Ovary (tissue), 9 donors: ENCODE results near the gene MAGEA12. TPM values are rescaled to one million over a fixed set of nuclear protein-coding genes. Genes with fewer than 3 reads are reported as not detected.
"Not testable (repeated sequence)": the region's sequence is repeated elsewhere in the genome, so short reads cannot be mapped to it uniquely, and the experiment has no call there.

Experiments used
- DNase-seq, 5 donors: peaks; one replicate each; pipeline ENCODE4 v3.0.0-alpha.2; 2019 to 2020
- H3K27ac ChIP-seq, 2 donors: fragments of 200-600 bp; one replicate each; pipeline versions ENCODE4 v1.5.1 to v1.8.0; 2019 to 2022
- H3K27me3 ChIP-seq: fragments of 200-600 bp; one replicate; pipeline ENCODE4 v1.8.0; 2022
- H3K36me3 ChIP-seq: fragments of 200-600 bp; sonication (generic); one replicate; pipeline ENCODE4 v1.5.1; 2019
- H3K4me1 ChIP-seq: one replicate; pipeline ENCODE4 v1.8.1; 2013; ENCODE audit warnings: mild to moderate bottlenecking, moderate library complexity; ENCODE audit not compliant: insufficient read depth
- H3K4me3 ChIP-seq: fragments of 200-600 bp; sonication (generic); one replicate; pipeline ENCODE4 v1.5.1; 2017
- H3K9me3 ChIP-seq, 2 donors: fragments of 200-600 bp in 1 of 2; sonication (generic) in 1 of 2; one replicate each; pipeline versions ENCODE4 v1.5.1 to v1.8.1; 2013 to 2019; ENCODE audit warnings: mild to moderate bottlenecking in 1 of 2, moderate library complexity in 1 of 2
- CTCF ChIP-seq, 3 donors: fragments of 450-650 bp in 2 of 3; fragments of 200-600 bp in 1 of 3; IDR thresholded peaks; one replicate each; pipeline versions ENCODE4 v1.5.1 to v1.8.0; 2016 to 2022; ENCODE audit warnings: antibody characterized with exemption in 3 of 3, mild to moderate bottlenecking in 1 of 3
- EP300 ChIP-seq: sonication (generic); formaldehyde crosslinking; IDR thresholded peaks from one replicate; pipeline ENCODE4 v1.6.1; 2017; ENCODE audit warnings: antibody characterized with exemption
- POLR2A ChIP-seq: fragments of 450-650 bp; IDR thresholded peaks from one replicate; pipeline ENCODE4 v1.6.1; 2017; ENCODE audit warnings: antibody characterized with exemption, mild to moderate bottlenecking, moderate library complexity
- WGBS, 3 donors: extraction: QIAGEN DNeasy Blood & Tissue Kit in 1 of 3; methylation state at CpG; one replicate each; pipeline versions ENCODE4 v1.1.5 to v1.1.7; 2013 to 2017; 5-methylcytosine and 5-hydroxymethylcytosine counted together
- intact Hi-C, 4 donors: fragments of 100-400 bp; cut with DNase I; formaldehyde crosslinking; loops; one replicate each; pipeline versions ENCODE4 v1.11.0 to v1.15.1; 2022 to 2023
- polyA plus RNA-seq, 2 donors: library from polyadenylated mRNA; stranded (reverse); fragments of 200-250 nt in 1 of 2; fragments of 350-450 nt in 1 of 2; fragmentation: Illumina TruSeq in 1 of 2; extraction: RNeasy Lipid Tissue Mini Kit (QIAGEN cat#74804) in 1 of 2; gene quantifications; one replicate each; pipeline ENCODE4 v1.2.3, GENCODE V29; 2013 to 2014
- total RNA-seq, 7 donors: library from RNA; depleted of rRNA in 2 of 7; stranded (reverse); fragments of >200 nt in 2 of 7; fragmentation: NEBNext Ultra II Directional in 3 of 7; extraction: Animal tissue kit (Norgen Biotek cat#: 25700) in 3 of 7; gene quantifications; one replicate each; pipeline versions ENCODE4 v1.1.0 to v1.2.4, GENCODE V29; 2016 to 2023
- donor health status: DM: no; HTN: no; CAD: no; lungs with moderate emphysema.
- donor health status: DM: no; HTN: no; CAD: no.
- donor health status: Bipolar disorder and iron deficiency.
- donor health status: DM: yes; HTN: yes; CAD: no.
- donor health status: DM: no; HTN: no; CAD: no.
- donor health status: DM: yes; HTN: yes; CAD: no.

Gene MAGEA12
- total and polyA plus RNA-seq, 9 donors: not detected

GRCh38 chrX:152725409-152725808 is 8.1 kb upstream of the MAGEA12 start:
- intact Hi-C loops: no loop called here
- H3K27ac ChIP-seq: no peak overlapping the region
- no peaks in the 10 kb centered on the region for H3K9me3 ChIP-seq
- TF ChIP-seq POLR2A (no peak), EP300 (no peak), CTCF (IDR thresholded peaks at IDR 0.05) (no peak)
- 54 to 86% (median 77%) methylated on average over 7 of the region's 7 CpGs for WGBS, 3 donors
- H3K4me3 ChIP-seq: no peak overlapping the region
- no peaks in the 10 kb centered on the region for H3K36me3 ChIP-seq
- no peaks in the 10 kb centered on the region for H3K27me3 ChIP-seq
- DNase-seq: peak in 1 of 5 donors; percentile 3
- no peaks in the 10 kb centered on the region for H3K4me1 ChIP-seq

DNA sequence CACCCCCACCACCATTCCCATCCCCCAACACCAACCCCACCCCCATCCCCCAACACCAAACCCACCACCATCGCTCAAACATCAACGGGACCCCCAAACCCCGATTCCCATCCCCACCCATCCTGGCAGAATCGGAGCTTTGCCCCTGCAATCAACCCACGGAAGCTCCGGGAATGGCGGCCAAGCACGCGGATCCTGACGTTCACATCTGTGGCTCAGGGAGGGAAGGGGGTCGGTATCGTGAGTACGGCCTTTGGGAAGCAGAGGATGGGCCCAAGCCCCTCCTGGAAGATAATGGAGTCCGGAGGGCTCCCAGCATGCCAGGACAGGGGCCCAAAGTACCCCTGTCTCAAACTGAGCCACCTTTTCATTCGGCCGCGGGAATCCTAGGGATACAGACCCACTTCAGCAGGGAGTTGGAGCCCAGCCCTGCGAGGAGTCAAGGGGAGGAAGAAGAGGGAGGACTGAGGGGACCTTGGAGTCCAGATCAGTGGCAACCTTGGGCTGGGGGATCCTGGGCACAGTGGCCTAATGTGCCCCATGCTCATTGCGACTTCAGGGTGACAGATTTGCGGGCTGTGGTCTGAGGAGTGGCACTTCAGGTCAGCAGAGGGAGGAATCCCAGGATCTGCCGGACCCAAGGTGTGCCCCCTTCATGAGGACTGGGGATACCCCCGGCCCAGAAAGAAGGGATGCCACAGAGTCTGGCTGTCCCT is 744 bp downstream of the MAGEA12 start:
- H3K27me3 ChIP-seq, H3K36me3 ChIP-seq, H3K27ac ChIP-seq, H3K9me3 ChIP-seq, H3K4me3 ChIP-seq, H3K4me1 ChIP-seq, intact Hi-C loops: not testable (repeated sequence)
- peak in 2 of 5 donors; percentile 9 for DNase-seq
- 87 to 90% (median 90%) methylated on average over 22 of the region's 22 CpGs for WGBS, 3 donors

DNA sequence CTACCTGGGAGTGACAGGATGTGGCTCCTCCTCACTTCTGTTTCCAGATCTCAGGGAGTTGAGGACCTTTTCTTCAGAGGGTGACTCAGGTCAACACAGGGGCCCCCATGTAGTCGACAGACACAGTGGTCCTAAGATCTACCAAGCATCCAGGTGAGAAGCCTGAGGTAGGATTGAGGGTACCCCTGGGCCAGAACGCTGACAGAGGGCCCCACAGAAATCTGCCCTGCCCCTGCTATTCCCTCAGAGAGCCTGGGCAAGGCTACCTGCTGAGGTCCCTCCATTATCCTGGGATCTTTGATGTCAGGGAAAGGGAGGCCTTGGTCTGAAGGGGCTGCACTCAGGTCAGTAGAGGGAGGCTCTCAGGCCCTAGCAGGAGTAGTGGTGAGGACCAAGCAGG is 1.5 kb downstream of the MAGEA12 start:
- WGBS, 3 donors: 45 to 71% (median 55%) methylated on average over 2 of the region's 2 CpGs
- H3K36me3 ChIP-seq: no peaks in the 10 kb centered on the region
- no peaks in the 10 kb centered on the region for H3K9me3 ChIP-seq
- DNase-seq: peak in 1 of 5 donors; percentile 9
- no peaks in the 10 kb centered on the region for H3K4me1 ChIP-seq
- TF ChIP-seq POLR2A: no peak
- no peak for TF ChIP-seq CTCF (IDR thresholded peaks at IDR 0.05)
- TF ChIP-seq EP300: no peak
- H3K27ac ChIP-seq: no peak overlapping the region
- H3K4me3 ChIP-seq: no peak overlapping the region
- intact Hi-C loops: no loop called here
- no peaks in the 10 kb centered on the region for H3K27me3 ChIP-seq

DNA sequence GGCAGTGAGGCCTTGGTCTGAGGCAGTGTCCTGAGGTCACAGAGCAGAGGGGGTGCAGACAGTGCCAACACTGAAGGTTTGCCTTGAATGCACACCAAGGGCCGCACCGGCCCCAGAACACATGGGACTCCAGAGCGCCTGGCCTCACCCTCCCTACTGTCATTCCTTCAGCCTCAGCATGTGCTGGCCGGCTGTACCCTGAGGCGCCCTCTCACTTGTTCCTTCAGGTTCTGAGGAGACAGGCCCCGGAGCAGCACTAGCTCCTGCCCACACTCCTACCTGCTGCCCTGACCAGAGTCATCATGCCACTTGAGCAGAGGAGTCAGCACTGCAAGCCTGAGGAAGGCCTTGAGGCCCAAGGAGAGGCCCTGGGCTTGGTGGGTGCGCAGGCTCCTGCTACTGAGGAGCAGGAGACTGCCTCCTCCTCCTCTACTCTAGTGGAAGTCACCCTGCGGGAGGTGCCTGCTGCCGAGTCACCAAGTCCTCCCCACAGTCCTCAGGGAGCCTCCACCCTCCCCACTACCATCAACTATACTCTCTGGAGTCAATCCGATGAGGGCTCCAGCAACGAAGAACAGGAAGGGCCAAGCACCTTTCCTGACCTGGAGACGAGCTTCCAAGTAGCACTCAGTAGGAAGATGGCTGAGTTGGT is 2.4 kb downstream of the MAGEA12 start:
- Histone ChIP-seq H3K4me3 (no peak overlapping the region), H3K9me3 (no peaks in the 10 kb centered on the region), H3K27me3 (no peaks in the 10 kb centered on the region), H3K4me1 (no peaks in the 10 kb centered on the region), H3K36me3 (no peaks in the 10 kb centered on the region), H3K27ac (no peak overlapping the region)
- WGBS, 3 donors: 83 to 89% (median 84%) methylated on average over 10 to 12 of the region's 12 CpGs
- peak in 1 of 5 donors; percentile 7 for DNase-seq
- TF ChIP-seq CTCF (IDR thresholded peaks at IDR 0.05): no peak
- TF ChIP-seq EP300: no peak
- TF ChIP-seq POLR2A: no peak
- intact Hi-C loops: no loop called here

DNA sequence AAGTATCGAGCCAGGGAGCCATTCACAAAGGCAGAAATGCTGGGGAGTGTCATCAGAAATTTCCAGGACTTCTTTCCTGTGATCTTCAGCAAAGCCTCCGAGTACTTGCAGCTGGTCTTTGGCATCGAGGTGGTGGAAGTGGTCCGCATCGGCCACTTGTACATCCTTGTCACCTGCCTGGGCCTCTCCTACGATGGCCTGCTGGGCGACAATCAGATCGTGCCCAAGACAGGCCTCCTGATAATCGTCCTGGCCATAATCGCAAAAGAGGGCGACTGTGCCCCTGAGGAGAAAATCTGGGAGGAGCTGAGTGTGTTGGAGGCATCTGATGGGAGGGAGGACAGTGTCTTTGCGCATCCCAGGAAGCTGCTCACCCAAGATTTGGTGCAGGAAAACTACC is 3.0 kb downstream of the MAGEA12 start:
- intact Hi-C loops, H3K27ac ChIP-seq, H3K4me3 ChIP-seq, H3K27me3 ChIP-seq, H3K4me1 ChIP-seq, H3K9me3 ChIP-seq, H3K36me3 ChIP-seq: not testable (repeated sequence)
- DNase-seq: peak in 1 of 5 donors; percentile 1
- 73 to 83% (median 80%) methylated on average over 12 of the region's 12 CpGs for WGBS, 3 donors
